GM13977 (cell line): ENCODE results near the gene PHF12.

Source experiments
- DNase-seq: peaks from one replicate; pipeline ENCODE4 v3.0.0; 2012; ENCODE audit warnings: low spot score
- in situ Hi-C: fragments of 300-500 bp; cut with MboI; formaldehyde crosslinking; loops from one replicate; pipeline ENCODE4 v1.12.0; 2022; ENCODE audit warnings: low sequenced_read_pairs, low pct_unique_long_range_greater_than_20kb, mixed read lengths, inconsistent platforms; ENCODE audit not compliant: unreplicated experiment
- TF ChIP-seq, protein P1 (sequence below): IDR thresholded peaks from 2 replicates; pipeline ENCODE4 v1.5.1; 2012; ENCODE audit warnings: mild to moderate bottlenecking, control low read depth; ENCODE audit not compliant: insufficient read depth; ENCODE audit errors: extremely low read depth, missing control alignments

Gene PHF12

GRCh38 chr17:28956861-28957260 lies 5.5 kb upstream of the PHF12 start:
- no peak for DNase-seq
- in situ Hi-C loops, result no loop called here
- TF ChIP-seq, protein P1, sequence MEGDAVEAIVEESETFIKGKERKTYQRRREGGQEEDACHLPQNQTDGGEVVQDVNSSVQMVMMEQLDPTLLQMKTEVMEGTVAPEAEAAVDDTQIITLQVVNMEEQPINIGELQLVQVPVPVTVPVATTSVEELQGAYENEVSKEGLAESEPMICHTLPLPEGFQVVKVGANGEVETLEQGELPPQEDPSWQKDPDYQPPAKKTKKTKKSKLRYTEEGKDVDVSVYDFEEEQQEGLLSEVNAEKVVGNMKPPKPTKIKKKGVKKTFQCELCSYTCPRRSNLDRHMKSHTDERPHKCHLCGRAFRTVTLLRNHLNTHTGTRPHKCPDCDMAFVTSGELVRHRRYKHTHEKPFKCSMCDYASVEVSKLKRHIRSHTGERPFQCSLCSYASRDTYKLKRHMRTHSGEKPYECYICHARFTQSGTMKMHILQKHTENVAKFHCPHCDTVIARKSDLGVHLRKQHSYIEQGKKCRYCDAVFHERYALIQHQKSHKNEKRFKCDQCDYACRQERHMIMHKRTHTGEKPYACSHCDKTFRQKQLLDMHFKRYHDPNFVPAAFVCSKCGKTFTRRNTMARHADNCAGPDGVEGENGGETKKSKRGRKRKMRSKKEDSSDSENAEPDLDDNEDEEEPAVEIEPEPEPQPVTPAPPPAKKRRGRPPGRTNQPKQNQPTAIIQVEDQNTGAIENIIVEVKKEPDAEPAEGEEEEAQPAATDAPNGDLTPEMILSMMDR, result no peak

DNA sequence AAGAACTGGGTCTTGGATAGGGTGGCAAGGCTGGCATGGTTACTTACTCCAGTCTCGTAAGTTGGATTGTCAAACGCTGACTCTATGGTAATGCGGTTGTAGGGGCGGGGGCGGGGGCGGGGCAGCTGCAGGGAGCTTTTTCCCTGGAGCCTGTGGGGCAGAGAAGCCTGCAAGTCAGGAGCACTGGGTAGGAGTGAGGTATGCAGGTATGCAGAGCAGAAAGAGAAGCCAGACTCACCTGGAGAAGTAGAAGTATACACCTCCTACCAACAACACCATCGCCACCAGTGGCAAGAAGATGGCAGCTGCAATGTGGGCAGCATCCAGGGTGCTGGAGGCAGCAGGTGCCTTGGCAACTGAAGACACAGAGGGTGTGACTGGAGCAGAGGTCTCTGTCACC lies 4.8 kb upstream of the PHF12 start:
- in situ Hi-C loops, result no loop called here
- TF ChIP-seq, protein P1, result no peak
- DNase-seq, result no peak

GRCh38 chr17:28955408-28955807 lies 4.1 kb upstream of the PHF12 start:
- in situ Hi-C loops, result no loop called here

DNA sequence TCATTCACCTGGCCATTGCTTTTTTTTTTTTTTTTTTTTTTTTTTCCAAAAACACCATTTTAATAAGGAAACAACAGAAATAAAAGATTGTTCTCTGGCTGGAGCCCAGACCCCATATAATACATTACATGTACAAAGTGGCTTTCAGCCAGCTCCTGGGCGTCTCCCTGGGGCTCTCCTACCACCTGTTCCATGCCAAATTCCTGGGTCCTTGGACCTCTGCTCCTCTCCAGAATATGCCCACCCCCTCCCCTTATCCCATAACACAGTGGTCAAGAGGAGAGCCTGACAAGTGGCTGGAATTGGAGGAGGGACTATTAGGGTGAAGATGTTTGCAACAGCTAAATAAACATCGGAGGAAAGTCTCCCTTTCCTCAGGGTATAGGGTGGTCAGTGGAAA lies 3.6 kb upstream of the PHF12 start:
- TF ChIP-seq, protein P1, result no peak
- no peak for DNase-seq
- in situ Hi-C loops, result no loop called here

More at GRCh38 chr17:28955408-28955807, 4.1 kb upstream of the PHF12 start:
- TF ChIP-seq, protein P1, result no peak
- no peak for DNase-seq

GRCh38 chr17:28953444-28954118 lies 2.3 kb upstream of the PHF12 start:
- TF ChIP-seq, protein P1, result peak; percentile 78
- in situ Hi-C loops, result no loop called here
- peak; percentile 60 for DNase-seq

GRCh38 chr17:28951991-28952975 lies 965 bp upstream of the PHF12 start:
- TF ChIP-seq, protein P1, result no peak

More at GRCh38 chr17:28951991-28952975, 965 bp upstream of the PHF12 start:
- in situ Hi-C loops, result no loop called here
- peak; percentile 94 for DNase-seq
